ENCODE measurements around the gene ELMO1. TPM values are rescaled to one million over a fixed set of nuclear protein-coding genes. Genes with fewer than 3 reads are reported as not detected.

ELMO1 gene
- polyA plus RNA-seq, 1 donor (not counting 4 experiments of a cell fraction or from before 2014, with no cell fraction given) = not detected

- DNase-seq (ENCODE audit: low read depth, low spot score) = no peak
- Histone ChIP-seq H3K4me2 (ENCODE audit: control insufficient read depth, extremely low read depth, insufficient read depth, low read depth, low read length) (no peak overlapping the region), H3K27me3 (ENCODE audit: control insufficient read depth, extremely low read depth, insufficient read depth, low read length) (no peaks in the 10 kb centered on the region), H3K4me1 (ENCODE audit: control insufficient read depth, extremely low read depth, insufficient read depth, low read length) (no peaks in the 10 kb centered on the region), H3K9me3 (ENCODE audit: control insufficient read depth, low read depth, low read length) (no peaks in the 10 kb centered on the region), H3K79me2 (ENCODE audit: control insufficient read depth, insufficient read depth, low read length) (no peaks in the 10 kb centered on the region), H3K9ac (ENCODE audit: control insufficient read depth, extremely low read depth, insufficient read depth, low read length) (no peak overlapping the region), H3K36me3 (ENCODE audit: control insufficient read depth in 2 of 2, extremely low read depth in 1 of 2, insufficient read depth in 2 of 2, low read length in 2 of 2) (no peaks in the 10 kb centered on the region), H3K9me1 (ENCODE audit: control insufficient read depth, extremely low read depth, insufficient read depth, low read length) (no peaks in the 10 kb centered on the region), H3K27ac (ENCODE audit: control insufficient read depth, insufficient read depth, low read length) (no peak overlapping the region), H4K20me1 (ENCODE audit: control insufficient read depth, extremely low read depth, insufficient read depth, low read length) (no peaks in the 10 kb centered on the region), H3K4me3 (ENCODE audit: control insufficient read depth in 2 of 3, extremely low read depth in 1 of 3, insufficient read depth in 2 of 3, low read depth in 1 of 3, low read length in 3 of 3) (no peak overlapping the region), H2AFZ (ENCODE audit: control insufficient read depth, low read length) (no peak overlapping the region)
- dilution Hi-C loops (cut with MboI; ENCODE audit: extremely low pct_ligation_motif_present, low sequenced_read_pairs) = no loop called here
- no peak for TF ChIP-seq EZH2 (IDR thresholded peaks at IDR 0.05; ENCODE audit: low read length)
- TF ChIP-seq, protein P1, sequence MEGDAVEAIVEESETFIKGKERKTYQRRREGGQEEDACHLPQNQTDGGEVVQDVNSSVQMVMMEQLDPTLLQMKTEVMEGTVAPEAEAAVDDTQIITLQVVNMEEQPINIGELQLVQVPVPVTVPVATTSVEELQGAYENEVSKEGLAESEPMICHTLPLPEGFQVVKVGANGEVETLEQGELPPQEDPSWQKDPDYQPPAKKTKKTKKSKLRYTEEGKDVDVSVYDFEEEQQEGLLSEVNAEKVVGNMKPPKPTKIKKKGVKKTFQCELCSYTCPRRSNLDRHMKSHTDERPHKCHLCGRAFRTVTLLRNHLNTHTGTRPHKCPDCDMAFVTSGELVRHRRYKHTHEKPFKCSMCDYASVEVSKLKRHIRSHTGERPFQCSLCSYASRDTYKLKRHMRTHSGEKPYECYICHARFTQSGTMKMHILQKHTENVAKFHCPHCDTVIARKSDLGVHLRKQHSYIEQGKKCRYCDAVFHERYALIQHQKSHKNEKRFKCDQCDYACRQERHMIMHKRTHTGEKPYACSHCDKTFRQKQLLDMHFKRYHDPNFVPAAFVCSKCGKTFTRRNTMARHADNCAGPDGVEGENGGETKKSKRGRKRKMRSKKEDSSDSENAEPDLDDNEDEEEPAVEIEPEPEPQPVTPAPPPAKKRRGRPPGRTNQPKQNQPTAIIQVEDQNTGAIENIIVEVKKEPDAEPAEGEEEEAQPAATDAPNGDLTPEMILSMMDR (optimal IDR thresholded peaks at IDR 0.05 in 1 of 3, IDR thresholded peaks at IDR 0.05 in 1 of 3, conservative IDR thresholded peaks at IDR 0.05 in 1 of 3; ENCODE audit: extremely low read depth in 1 of 3, insufficient read depth in 2 of 3, low read length in 3 of 3) = no peak
- FAIRE-seq = no peak
Measured at GRCh38 chr7:37092548-37092947, 356.1 kb downstream of the ELMO1 start.

- Histone ChIP-seq H2AFZ (ENCODE audit: control insufficient read depth, low read length) (no peak overlapping the region), H3K79me2 (ENCODE audit: control insufficient read depth, insufficient read depth, low read length) (no peaks in the 10 kb centered on the region), H3K4me2 (ENCODE audit: control insufficient read depth, extremely low read depth, insufficient read depth, low read depth, low read length) (no peak overlapping the region), H4K20me1 (ENCODE audit: control insufficient read depth, extremely low read depth, insufficient read depth, low read length) (no peaks in the 10 kb centered on the region), H3K27me3 (ENCODE audit: control insufficient read depth, extremely low read depth, insufficient read depth, low read length) (no peaks in the 10 kb centered on the region), H3K36me3 (ENCODE audit: control insufficient read depth in 2 of 2, extremely low read depth in 1 of 2, insufficient read depth in 2 of 2, low read length in 2 of 2) (no peaks in the 10 kb centered on the region), H3K9me1 (ENCODE audit: control insufficient read depth, extremely low read depth, insufficient read depth, low read length) (no peaks in the 10 kb centered on the region), H3K9me3 (ENCODE audit: control insufficient read depth, low read depth, low read length) (no peaks in the 10 kb centered on the region), H3K9ac (ENCODE audit: control insufficient read depth, extremely low read depth, insufficient read depth, low read length) (no peak overlapping the region), H3K27ac (ENCODE audit: control insufficient read depth, insufficient read depth, low read length) (no peak overlapping the region), H3K4me1 (ENCODE audit: control insufficient read depth, extremely low read depth, insufficient read depth, low read length) (no peaks in the 10 kb centered on the region), H3K4me3 (ENCODE audit: control insufficient read depth in 2 of 3, extremely low read depth in 1 of 3, insufficient read depth in 2 of 3, low read depth in 1 of 3, low read length in 3 of 3) (no peak overlapping the region)
- no peak for TF ChIP-seq EZH2 (IDR thresholded peaks at IDR 0.05; ENCODE audit: low read length)
- FAIRE-seq (no peak), DNase-seq (ENCODE audit: low read depth, low spot score) (no peak)
- dilution Hi-C loops (cut with MboI; ENCODE audit: extremely low pct_ligation_motif_present, low sequenced_read_pairs) = no loop called here
Measured at GRCh38 chr7:37089972-37090371, 358.7 kb downstream of the ELMO1 start.

GRCh38 chr7:37085600-37085999 lies 363.1 kb downstream of the ELMO1 start:
- H3K9me1 ChIP-seq (ENCODE audit: control insufficient read depth, extremely low read depth, insufficient read depth, low read length) = no peaks in the 10 kb centered on the region
- H3K9me3 ChIP-seq (ENCODE audit: control insufficient read depth, low read depth, low read length) = no peaks in the 10 kb centered on the region
- DNase-seq (ENCODE audit: low read depth, low spot score) (no peak), FAIRE-seq (no peak)
- no peak overlapping the region for H3K4me3 ChIP-seq (ENCODE audit: control insufficient read depth in 2 of 3, extremely low read depth in 1 of 3, insufficient read depth in 2 of 3, low read depth in 1 of 3, low read length in 3 of 3)
- TF ChIP-seq EZH2 (IDR thresholded peaks at IDR 0.05; ENCODE audit: low read length) = no peak
- TF ChIP-seq, protein P1 (optimal IDR thresholded peaks at IDR 0.05 in 1 of 3, IDR thresholded peaks at IDR 0.05 in 1 of 3, conservative IDR thresholded peaks at IDR 0.05 in 1 of 3; ENCODE audit: extremely low read depth in 1 of 3, insufficient read depth in 2 of 3, low read length in 3 of 3) = no peak
- no peaks in the 10 kb centered on the region for H3K36me3 ChIP-seq (ENCODE audit: control insufficient read depth in 2 of 2, extremely low read depth in 1 of 2, insufficient read depth in 2 of 2, low read length in 2 of 2)
- no peaks in the 10 kb centered on the region for H3K4me1 ChIP-seq (ENCODE audit: control insufficient read depth, extremely low read depth, insufficient read depth, low read length)
- no peaks in the 10 kb centered on the region for H4K20me1 ChIP-seq (ENCODE audit: control insufficient read depth, extremely low read depth, insufficient read depth, low read length)
- no peak overlapping the region for H3K9ac ChIP-seq (ENCODE audit: control insufficient read depth, extremely low read depth, insufficient read depth, low read length)
- dilution Hi-C loops (cut with MboI; ENCODE audit: extremely low pct_ligation_motif_present, low sequenced_read_pairs) = no loop called here
- H3K4me2 ChIP-seq (ENCODE audit: control insufficient read depth, extremely low read depth, insufficient read depth, low read depth, low read length) = no peak overlapping the region
- no peaks in the 10 kb centered on the region for H3K27me3 ChIP-seq (ENCODE audit: control insufficient read depth, extremely low read depth, insufficient read depth, low read length)
- no peak overlapping the region for H3K27ac ChIP-seq (ENCODE audit: control insufficient read depth, insufficient read depth, low read length)
- H2AFZ ChIP-seq (ENCODE audit: control insufficient read depth, low read length) = no peak overlapping the region
- no peaks in the 10 kb centered on the region for H3K79me2 ChIP-seq (ENCODE audit: control insufficient read depth, insufficient read depth, low read length)

Measured in keratinocyte (primary cell).